NB4 (cell line): Measurements from ENCODE around the gene RAE1.

ENCODE experiments used
- CTCF ChIP-seq: IDR thresholded peaks from one replicate; pipeline ENCODE4 v1.5.1; 2012; ENCODE audit warnings: low read depth, low read length
- MAX ChIP-seq: IDR thresholded peaks from 2 replicates; pipeline ENCODE4 v1.6.1; 2011; ENCODE audit warnings: low read depth, low read length
- MYC ChIP-seq: IDR thresholded peaks from 2 replicates; pipeline ENCODE4 v1.6.1; 2011; ENCODE audit warnings: low read depth, low read length
- POLR2A ChIP-seq: IDR thresholded peaks from 2 replicates; pipeline ENCODE4 v1.6.1; 2011; ENCODE audit warnings: mild to moderate bottlenecking; ENCODE audit not compliant: insufficient read length; ENCODE audit errors: extremely low read depth

GRCh38 chr20:57395111-57395966, 44.3 kb downstream of the RAE1 start:
- TF ChIP-seq POLR2A (no peak), CTCF (no peak), MAX (no peak), MYC (no peak)
